ENCODE results near the gene LGMN.

GRCh38 chr14:92659765-92660561, 88.5 kb downstream of the LGMN start:
- TF ChIP-seq, protein P1, sequence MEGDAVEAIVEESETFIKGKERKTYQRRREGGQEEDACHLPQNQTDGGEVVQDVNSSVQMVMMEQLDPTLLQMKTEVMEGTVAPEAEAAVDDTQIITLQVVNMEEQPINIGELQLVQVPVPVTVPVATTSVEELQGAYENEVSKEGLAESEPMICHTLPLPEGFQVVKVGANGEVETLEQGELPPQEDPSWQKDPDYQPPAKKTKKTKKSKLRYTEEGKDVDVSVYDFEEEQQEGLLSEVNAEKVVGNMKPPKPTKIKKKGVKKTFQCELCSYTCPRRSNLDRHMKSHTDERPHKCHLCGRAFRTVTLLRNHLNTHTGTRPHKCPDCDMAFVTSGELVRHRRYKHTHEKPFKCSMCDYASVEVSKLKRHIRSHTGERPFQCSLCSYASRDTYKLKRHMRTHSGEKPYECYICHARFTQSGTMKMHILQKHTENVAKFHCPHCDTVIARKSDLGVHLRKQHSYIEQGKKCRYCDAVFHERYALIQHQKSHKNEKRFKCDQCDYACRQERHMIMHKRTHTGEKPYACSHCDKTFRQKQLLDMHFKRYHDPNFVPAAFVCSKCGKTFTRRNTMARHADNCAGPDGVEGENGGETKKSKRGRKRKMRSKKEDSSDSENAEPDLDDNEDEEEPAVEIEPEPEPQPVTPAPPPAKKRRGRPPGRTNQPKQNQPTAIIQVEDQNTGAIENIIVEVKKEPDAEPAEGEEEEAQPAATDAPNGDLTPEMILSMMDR (IDR thresholded peaks at IDR 0.05), result no peak
- no peak for TF ChIP-seq EZH2 (IDR thresholded peaks at IDR 0.05; ENCODE audit: borderline replicate concordance, insufficient read depth, low read depth, low read length, poor library complexity, severe bottlenecking)

All from B cell (primary cell).